Measurements from ENCODE around the gene MCMBP.

Gene MCMBP

GRCh38 chr10:119867317-119867716 is 5.3 kb downstream of the MCMBP start:
- Histone ChIP-seq H3K9me3 (ENCODE audit: insufficient read depth, low read length, severe bottlenecking) (peaks cover 12% of the 10 kb centered on the region), H4K20me1 (ENCODE audit: insufficient read depth, low read length) (peaks cover 88% of the 10 kb centered on the region), H3K36me3 (ENCODE audit: insufficient read depth, low read length) (peaks cover 40% of the 10 kb centered on the region), H3K4me1 (ENCODE audit: insufficient read depth, low read length) (peaks cover 33% of the 10 kb centered on the region), H3K4me3 (ENCODE audit: low read depth in 1 of 2, low read length in 2 of 2) (no peak overlapping the region), H3K4me2 (ENCODE audit: insufficient read depth, low read length) (no peak overlapping the region), H3K79me2 (ENCODE audit: insufficient read depth, low read length) (peaks cover 100% of the 10 kb centered on the region), H2AFZ (ENCODE audit: low read depth, low read length) (no peak overlapping the region), H3K27ac (ENCODE audit: low read length) (no peak overlapping the region), H3K9ac (ENCODE audit: low read depth, low read length) (no peak overlapping the region), H3K27me3 (ENCODE audit: insufficient read depth, low read length, poor library complexity) (no peaks in the 10 kb centered on the region)
- TF ChIP-seq, protein P1, sequence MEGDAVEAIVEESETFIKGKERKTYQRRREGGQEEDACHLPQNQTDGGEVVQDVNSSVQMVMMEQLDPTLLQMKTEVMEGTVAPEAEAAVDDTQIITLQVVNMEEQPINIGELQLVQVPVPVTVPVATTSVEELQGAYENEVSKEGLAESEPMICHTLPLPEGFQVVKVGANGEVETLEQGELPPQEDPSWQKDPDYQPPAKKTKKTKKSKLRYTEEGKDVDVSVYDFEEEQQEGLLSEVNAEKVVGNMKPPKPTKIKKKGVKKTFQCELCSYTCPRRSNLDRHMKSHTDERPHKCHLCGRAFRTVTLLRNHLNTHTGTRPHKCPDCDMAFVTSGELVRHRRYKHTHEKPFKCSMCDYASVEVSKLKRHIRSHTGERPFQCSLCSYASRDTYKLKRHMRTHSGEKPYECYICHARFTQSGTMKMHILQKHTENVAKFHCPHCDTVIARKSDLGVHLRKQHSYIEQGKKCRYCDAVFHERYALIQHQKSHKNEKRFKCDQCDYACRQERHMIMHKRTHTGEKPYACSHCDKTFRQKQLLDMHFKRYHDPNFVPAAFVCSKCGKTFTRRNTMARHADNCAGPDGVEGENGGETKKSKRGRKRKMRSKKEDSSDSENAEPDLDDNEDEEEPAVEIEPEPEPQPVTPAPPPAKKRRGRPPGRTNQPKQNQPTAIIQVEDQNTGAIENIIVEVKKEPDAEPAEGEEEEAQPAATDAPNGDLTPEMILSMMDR (IDR thresholded peaks at IDR 0.05; ENCODE audit: borderline replicate concordance, extremely low read depth, low read length, poor library complexity, severe bottlenecking), result no peak
- no peak for TF ChIP-seq EZH2 (IDR thresholded peaks at IDR 0.05; ENCODE audit: borderline replicate concordance, low read depth, low read length, severe bottlenecking)
- DNase-seq, result no peak
- ATAC-seq (ENCODE audit: insufficient read depth, low read depth), result no peak

DNA sequence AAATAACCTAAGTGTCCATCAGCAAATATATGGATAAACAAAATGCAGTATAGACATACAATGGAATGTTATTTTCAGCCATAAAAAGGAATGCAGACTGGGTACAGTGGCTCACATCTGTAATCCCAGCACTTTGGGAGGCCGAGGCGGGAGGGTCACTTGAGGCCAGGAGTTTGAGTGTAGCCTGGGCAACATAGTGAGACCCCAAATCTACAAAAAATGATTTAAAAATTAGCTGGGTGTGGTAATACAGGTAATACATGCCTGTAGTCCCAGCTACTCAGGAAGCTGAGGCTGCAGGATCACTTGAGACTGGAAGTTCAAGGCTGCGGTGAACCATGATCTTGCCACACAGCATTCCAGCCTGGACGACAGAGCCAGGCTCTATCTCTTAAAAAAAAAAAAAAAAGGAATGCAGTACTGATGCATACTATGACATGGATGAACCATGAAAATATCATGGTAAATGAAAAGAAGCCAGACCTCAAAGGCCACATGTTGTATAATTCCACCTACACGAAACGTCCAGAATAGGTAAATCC is 6.9 kb downstream of the MCMBP start:
- Histone ChIP-seq H3K36me3 (ENCODE audit: insufficient read depth, low read length) (peaks cover 41% of the 10 kb centered on the region), H3K9ac (ENCODE audit: low read depth, low read length) (no peak overlapping the region), H3K4me3 (ENCODE audit: low read depth in 1 of 2, low read length in 2 of 2) (no peak overlapping the region), H2AFZ (ENCODE audit: low read depth, low read length) (no peak overlapping the region), H3K4me1 (ENCODE audit: insufficient read depth, low read length) (peaks cover 23% of the 10 kb centered on the region), H3K27ac (ENCODE audit: low read length) (no peak overlapping the region), H3K4me2 (ENCODE audit: insufficient read depth, low read length) (no peak overlapping the region), H3K9me3 (ENCODE audit: insufficient read depth, low read length, severe bottlenecking) (peaks cover 12% of the 10 kb centered on the region), H3K79me2 (ENCODE audit: insufficient read depth, low read length) (peaks cover 100% of the 10 kb centered on the region), H4K20me1 (ENCODE audit: insufficient read depth, low read length) (peaks cover 90% of the 10 kb centered on the region), H3K27me3 (ENCODE audit: insufficient read depth, low read length, poor library complexity) (no peaks in the 10 kb centered on the region)
- DNase-seq (no peak), ATAC-seq (ENCODE audit: insufficient read depth, low read depth) (no peak)
- TF ChIP-seq, protein P1 (IDR thresholded peaks at IDR 0.05; ENCODE audit: borderline replicate concordance, extremely low read depth, low read length, poor library complexity, severe bottlenecking), result no peak

DNA sequence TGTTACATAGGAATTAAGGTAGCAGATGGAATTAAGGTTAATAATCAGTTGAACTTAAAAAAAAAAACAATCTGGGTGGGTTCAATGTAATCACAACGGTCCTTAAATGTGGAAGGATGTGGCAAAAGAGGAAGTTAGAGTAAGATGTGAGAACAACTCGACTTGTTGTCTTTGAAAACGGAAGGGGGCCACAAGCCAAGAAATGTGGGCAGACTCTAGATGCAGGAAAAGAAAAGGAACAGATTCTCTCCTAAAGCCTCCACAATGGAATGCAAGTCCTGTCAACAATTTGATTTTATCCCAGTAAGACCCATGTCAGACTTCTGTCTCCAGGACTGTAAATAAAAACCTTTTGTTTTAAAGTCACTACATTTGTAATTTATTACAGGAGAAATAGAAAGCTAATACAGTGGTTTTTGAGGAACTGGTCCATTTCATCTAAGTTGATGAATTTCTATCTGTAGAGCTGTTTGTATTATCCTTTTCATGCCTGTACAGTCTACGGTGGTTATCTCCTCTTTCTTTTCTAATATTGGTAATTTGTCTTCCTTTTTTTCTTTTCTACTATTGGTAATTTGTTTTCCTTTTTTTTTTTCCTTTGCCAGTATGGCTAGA is 8.6 kb downstream of the MCMBP start:
- H3K27me3 ChIP-seq (ENCODE audit: insufficient read depth, low read length, poor library complexity), result no peaks in the 10 kb centered on the region
- peaks cover 100% of the 10 kb centered on the region for H3K79me2 ChIP-seq (ENCODE audit: insufficient read depth, low read length)
- no peak overlapping the region for H3K4me3 ChIP-seq (ENCODE audit: low read depth in 1 of 2, low read length in 2 of 2)
- H3K4me2 ChIP-seq (ENCODE audit: insufficient read depth, low read length), result no peak overlapping the region
- TF ChIP-seq EZH2 (IDR thresholded peaks at IDR 0.05; ENCODE audit: borderline replicate concordance, low read depth, low read length, severe bottlenecking), result no peak
- TF ChIP-seq, protein P1 (IDR thresholded peaks at IDR 0.05; ENCODE audit: borderline replicate concordance, extremely low read depth, low read length, poor library complexity, severe bottlenecking), result no peak
- peaks cover 9% of the 10 kb centered on the region for H3K4me1 ChIP-seq (ENCODE audit: insufficient read depth, low read length)
- peaks cover 89% of the 10 kb centered on the region for H4K20me1 ChIP-seq (ENCODE audit: insufficient read depth, low read length)
- peaks cover 12% of the 10 kb centered on the region for H3K9me3 ChIP-seq (ENCODE audit: insufficient read depth, low read length, severe bottlenecking)
- peaks cover 43% of the 10 kb centered on the region for H3K36me3 ChIP-seq (ENCODE audit: insufficient read depth, low read length)
- no peak overlapping the region for H3K27ac ChIP-seq (ENCODE audit: low read length)
- no peak overlapping the region for H3K9ac ChIP-seq (ENCODE audit: low read depth, low read length)
- no peak for ATAC-seq (ENCODE audit: insufficient read depth, low read depth)
- no peak for DNase-seq
- H2AFZ ChIP-seq (ENCODE audit: low read depth, low read length), result no peak overlapping the region
